ENCODE results near the gene LGALS1. TPM values are rescaled to one million over a fixed set of nuclear protein-coding genes. Genes with fewer than 3 reads are reported as not detected.
"Not testable (repeated sequence)": the region's sequence is repeated elsewhere in the genome, so short reads cannot be mapped to it uniquely, and the experiment has no call there.

LGALS1 gene
- total RNA-seq, 1 experiment from 2014 or later = 2,325 TPM

DNA sequence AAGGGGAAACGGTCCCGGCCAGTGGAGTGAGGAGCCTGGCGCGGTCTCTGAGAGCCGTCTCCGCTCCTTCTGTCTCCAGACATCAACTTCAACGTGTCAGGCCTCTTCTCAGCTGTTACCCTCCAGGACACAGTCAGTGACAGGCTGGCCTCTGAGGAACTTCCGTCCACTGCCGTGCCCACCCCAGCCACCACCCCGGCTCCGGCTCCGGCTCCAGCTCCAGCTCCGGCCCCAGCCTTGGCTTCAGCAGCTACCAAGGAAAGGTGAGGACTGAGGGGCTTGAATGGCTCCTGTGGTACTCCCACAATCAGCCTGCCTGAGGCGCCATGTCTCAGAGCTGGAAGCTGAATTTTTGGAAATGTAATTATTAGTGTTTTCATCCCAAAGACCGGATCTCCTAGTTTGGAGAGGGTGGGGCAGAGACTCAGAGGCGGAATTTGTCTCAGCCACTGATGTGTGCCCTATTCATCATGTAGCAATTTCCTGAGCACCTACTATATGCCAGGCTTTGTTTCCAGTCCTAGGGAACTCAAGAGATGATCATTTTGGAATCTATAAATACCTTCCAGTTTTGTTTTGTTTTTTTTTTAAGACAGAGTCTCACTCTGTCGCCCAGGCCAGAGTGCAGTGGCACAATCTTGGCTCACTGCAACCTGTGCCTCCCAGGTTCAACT is 24.8 kb upstream of the LGALS1 start:
- H3K4me1 ChIP-seq (ENCODE audit: insufficient read depth, low read length) = no peaks in the 10 kb centered on the region
- no peak for DNase-seq
- H3K4me3 ChIP-seq (ENCODE audit: low read length) = no peak overlapping the region
- H4K20me1 ChIP-seq (ENCODE audit: low read length) = no peaks in the 10 kb centered on the region
- no peak overlapping the region for H3K4me2 ChIP-seq (ENCODE audit: low read length)
- intact Hi-C loops (cut with micrococcal nuclease) = no loop called here
- no peaks in the 10 kb centered on the region for H3K79me2 ChIP-seq (ENCODE audit: low read length)
- H3K9me2 ChIP-seq (replicated peaks; ENCODE audit: low read length) = no peaks in the 10 kb centered on the region
- no TSS peak for BruUV-seq (replicated peaks)
- no peak overlapping the region for H2AFZ ChIP-seq (ENCODE audit: low read length)
- H3F3A ChIP-seq (ENCODE audit: low read length, unreplicated experiment) = no peaks in the 10 kb centered on the region
- no peak for TF ChIP-seq EZH2phosphoT487 (IDR thresholded peaks at IDR 0.05; ENCODE audit: borderline replicate concordance, low read length)
- no peak for TF ChIP-seq EZH2 (IDR thresholded peaks at IDR 0.05; ENCODE audit: low read length, unreplicated experiment)
- TF ChIP-seq CTCF (conservative IDR thresholded peaks at IDR 0.05; ENCODE audit: low read depth, low read length) = no peak
- H3K27me3 ChIP-seq (ENCODE audit: low read length) = no peaks in the 10 kb centered on the region
- H3K9ac ChIP-seq (ENCODE audit: low read length) = no peak overlapping the region
- H3K36me3 ChIP-seq (ENCODE audit: low read depth, low read length) = peaks cover 3% of the 10 kb centered on the region; the same call in 1 of the 2 replicates
- ChIA-PET POLR2A (ENCODE audit: unreplicated experiment) (no interaction called here), CTCF (no interaction called here)
- no peaks in the 10 kb centered on the region for H3K9me3 ChIP-seq (ENCODE audit: low read length)
- no peak overlapping the region for H3K27ac ChIP-seq (ENCODE audit: low read length)
- no peak for ATAC-seq

- BruUV-seq (replicated peaks) = no TSS peak
- TF ChIP-seq EZH2phosphoT487 (IDR thresholded peaks at IDR 0.05; ENCODE audit: borderline replicate concordance, low read length) (no peak), EZH2 (IDR thresholded peaks at IDR 0.05; ENCODE audit: low read length, unreplicated experiment) (no peak), CTCF (conservative IDR thresholded peaks at IDR 0.05; ENCODE audit: low read depth, low read length) (no peak)
- CTCF ChIA-PET = no interaction called here
- ATAC-seq = no peak
- Histone ChIP-seq H3F3A (ENCODE audit: low read length, unreplicated experiment) (no peaks in the 10 kb centered on the region), H3K4me1 (ENCODE audit: insufficient read depth, low read length) (peaks cover 7% of the 10 kb centered on the region; the same call in 1 of the 2 replicates), H3K79me2 (ENCODE audit: low read length) (peaks cover 7% of the 10 kb centered on the region), H3K9ac (ENCODE audit: low read length) (no peak overlapping the region), H3K36me3 (ENCODE audit: low read depth, low read length) (peaks cover 3% of the 10 kb centered on the region; the same call in 1 of the 2 replicates), H4K20me1 (ENCODE audit: low read length) (peaks cover 4% of the 10 kb centered on the region; the same call in 1 of the 2 replicates), H3K4me2 (ENCODE audit: low read length) (no peak overlapping the region), H3K9me3 (ENCODE audit: low read length) (no peaks in the 10 kb centered on the region), H2AFZ (ENCODE audit: low read length) (no peak overlapping the region), H3K9me2 (replicated peaks; ENCODE audit: low read length) (no peaks in the 10 kb centered on the region), H3K27me3 (ENCODE audit: low read length) (no peaks in the 10 kb centered on the region), H3K27ac (ENCODE audit: low read length) (no peak overlapping the region), H3K4me3 (ENCODE audit: low read length) (no peak overlapping the region)
- intact Hi-C loops (cut with micrococcal nuclease) = no loop called here
- no peak for DNase-seq
- POLR2A ChIA-PET (ENCODE audit: unreplicated experiment) = no interaction called here
These were observed 20.7 kb upstream of the LGALS1 start for GRCh38 chr22:37654563-37655251.

DNA sequence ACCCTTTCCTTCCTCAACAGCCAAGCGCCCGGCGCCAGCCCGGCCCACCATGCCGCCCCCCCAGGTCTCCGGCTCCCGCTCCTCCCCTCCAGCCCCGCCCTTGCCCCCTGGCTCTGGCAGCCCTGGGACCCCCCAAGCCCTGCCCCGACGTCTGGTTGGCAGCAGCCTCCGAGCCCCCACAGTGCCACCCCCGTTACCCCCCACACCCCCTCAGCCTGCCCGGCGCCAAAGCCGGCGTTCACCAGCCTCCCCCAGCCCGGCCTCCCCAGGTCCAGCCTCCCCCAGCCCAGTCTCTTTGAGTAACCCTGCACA is 20.2 kb upstream of the LGALS1 start:
- ATAC-seq (no peak), DNase-seq (no peak)
- BruUV-seq (replicated peaks) = no TSS peak
- CTCF ChIA-PET = no interaction called here
- no peaks in the 10 kb centered on the region for H3K27me3 ChIP-seq (ENCODE audit: low read length)
- H3K9ac ChIP-seq (ENCODE audit: low read length) = no peak overlapping the region
- no peak for TF ChIP-seq CTCF (conservative IDR thresholded peaks at IDR 0.05; ENCODE audit: low read depth, low read length)
- no peak for TF ChIP-seq EZH2 (IDR thresholded peaks at IDR 0.05; ENCODE audit: low read length, unreplicated experiment)
- TF ChIP-seq EZH2phosphoT487 (IDR thresholded peaks at IDR 0.05; ENCODE audit: borderline replicate concordance, low read length) = no peak
- no peaks in the 10 kb centered on the region for H3K9me3 ChIP-seq (ENCODE audit: low read length)
- intact Hi-C loops (cut with micrococcal nuclease) = no loop called here
- POLR2A ChIA-PET (ENCODE audit: unreplicated experiment) = no interaction called here
- H3K4me2 ChIP-seq (ENCODE audit: low read length) = no peak overlapping the region
- H4K20me1 ChIP-seq (ENCODE audit: low read length) = peaks cover 9% of the 10 kb centered on the region; the same call in 1 of the 2 replicates
- H3K4me3 ChIP-seq (ENCODE audit: low read length) = no peak overlapping the region
- peaks cover 12% of the 10 kb centered on the region for H3K4me1 ChIP-seq (ENCODE audit: insufficient read depth, low read length)
- peaks cover 3% of the 10 kb centered on the region; the same call in 1 of the 2 replicates for H3K36me3 ChIP-seq (ENCODE audit: low read depth, low read length)
- H3K79me2 ChIP-seq (ENCODE audit: low read length) = peaks cover 12% of the 10 kb centered on the region
- no peak overlapping the region for H2AFZ ChIP-seq (ENCODE audit: low read length)
- H3K27ac ChIP-seq (ENCODE audit: low read length) = no peak overlapping the region
- H3F3A ChIP-seq (ENCODE audit: low read length, unreplicated experiment) = no peaks in the 10 kb centered on the region
- H3K9me2 ChIP-seq (replicated peaks; ENCODE audit: low read length) = no peaks in the 10 kb centered on the region

GRCh38 chr22:37656583-37656982 is 18.9 kb upstream of the LGALS1 start:
- H3K4me2 ChIP-seq (ENCODE audit: low read length); H3F3A ChIP-seq (ENCODE audit: low read length, unreplicated experiment); BruUV-seq (replicated peaks); H3K27me3 ChIP-seq (ENCODE audit: low read length); H2AFZ ChIP-seq (ENCODE audit: low read length); ATAC-seq; H3K36me3 ChIP-seq (ENCODE audit: low read depth, low read length); H3K9me3 ChIP-seq (ENCODE audit: low read length); DNase-seq; H3K9me2 ChIP-seq (replicated peaks; ENCODE audit: low read length); H3K9ac ChIP-seq (ENCODE audit: low read length); H3K27ac ChIP-seq (ENCODE audit: low read length); intact Hi-C loops (cut with micrococcal nuclease); CTCF ChIA-PET; H3K4me3 ChIP-seq (ENCODE audit: low read length): not testable (repeated sequence)
- peaks cover 26% of the 10 kb centered on the region for H3K79me2 ChIP-seq (ENCODE audit: low read length)
- POLR2A ChIA-PET (ENCODE audit: unreplicated experiment) = interaction anchor here (0.6 kb wide), 1 partner anchor 28 kb away, joined by 5 read pairs; no protein-coding TSS in a partner anchor
- H3K4me1 ChIP-seq (ENCODE audit: insufficient read depth, low read length) = peaks cover 26% of the 10 kb centered on the region
- peaks cover 19% of the 10 kb centered on the region for H4K20me1 ChIP-seq (ENCODE audit: low read length)
